ENCODE measurements around the gene GEMIN7. TPM values are rescaled to one million over a fixed set of nuclear protein-coding genes. Genes with fewer than 3 reads are reported as not detected.

GEMIN7 gene
- total RNA-seq, 1 donor from 2014 or later: 21.7 TPM

- Mint-ChIP-seq H3K27ac (ENCODE audit: unreplicated experiment) (no peak overlapping the region), H3K27me3 (ENCODE audit: low read depth) (no peaks in the 10 kb centered on the region), H3K4me1 (ENCODE audit: low read depth) (no peaks in the 10 kb centered on the region), H3K9me3 (ENCODE audit: low read depth) (no peaks in the 10 kb centered on the region), H3K36me3 (ENCODE audit: low read depth) (peaks cover 21% of the 10 kb centered on the region), H3K4me3 (ENCODE audit: unreplicated experiment) (no peak overlapping the region)
- DNase-seq (ENCODE audit: low spot score): no peak
- TF ChIP-seq, protein P1, sequence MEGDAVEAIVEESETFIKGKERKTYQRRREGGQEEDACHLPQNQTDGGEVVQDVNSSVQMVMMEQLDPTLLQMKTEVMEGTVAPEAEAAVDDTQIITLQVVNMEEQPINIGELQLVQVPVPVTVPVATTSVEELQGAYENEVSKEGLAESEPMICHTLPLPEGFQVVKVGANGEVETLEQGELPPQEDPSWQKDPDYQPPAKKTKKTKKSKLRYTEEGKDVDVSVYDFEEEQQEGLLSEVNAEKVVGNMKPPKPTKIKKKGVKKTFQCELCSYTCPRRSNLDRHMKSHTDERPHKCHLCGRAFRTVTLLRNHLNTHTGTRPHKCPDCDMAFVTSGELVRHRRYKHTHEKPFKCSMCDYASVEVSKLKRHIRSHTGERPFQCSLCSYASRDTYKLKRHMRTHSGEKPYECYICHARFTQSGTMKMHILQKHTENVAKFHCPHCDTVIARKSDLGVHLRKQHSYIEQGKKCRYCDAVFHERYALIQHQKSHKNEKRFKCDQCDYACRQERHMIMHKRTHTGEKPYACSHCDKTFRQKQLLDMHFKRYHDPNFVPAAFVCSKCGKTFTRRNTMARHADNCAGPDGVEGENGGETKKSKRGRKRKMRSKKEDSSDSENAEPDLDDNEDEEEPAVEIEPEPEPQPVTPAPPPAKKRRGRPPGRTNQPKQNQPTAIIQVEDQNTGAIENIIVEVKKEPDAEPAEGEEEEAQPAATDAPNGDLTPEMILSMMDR (IDR thresholded peaks at IDR 0.05): no peak
Measured at GRCh38 chr19:45066921-45067661, 12.0 kb upstream of the GEMIN7 start.

DNA sequence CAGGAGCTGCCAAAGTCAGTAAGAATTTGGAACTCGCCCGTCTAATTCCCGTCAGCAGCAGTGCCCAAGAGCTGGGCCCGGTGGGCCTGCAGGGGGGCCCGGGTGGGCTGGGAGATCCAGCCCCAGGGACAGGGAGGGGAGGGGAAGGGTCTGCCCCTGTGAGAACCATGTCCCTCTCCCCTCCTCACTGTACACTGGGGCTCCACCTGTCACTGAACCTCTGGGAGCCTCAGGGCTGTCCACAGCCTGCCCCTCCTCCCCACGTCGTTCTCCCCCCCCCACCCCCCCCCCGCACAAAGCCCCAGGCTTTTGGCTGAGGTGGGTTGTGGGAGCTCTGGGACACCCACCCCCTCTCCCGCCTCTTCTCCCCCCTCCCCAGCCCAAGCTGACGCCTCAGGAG, 11.0 kb upstream of the GEMIN7 start:
- Mint-ChIP-seq H3K36me3 (ENCODE audit: low read depth) (peaks cover 17% of the 10 kb centered on the region), H3K27me3 (ENCODE audit: low read depth) (no peaks in the 10 kb centered on the region), H3K27ac (ENCODE audit: unreplicated experiment) (no peak overlapping the region), H3K4me1 (ENCODE audit: low read depth) (no peaks in the 10 kb centered on the region), H3K9me3 (ENCODE audit: low read depth) (no peaks in the 10 kb centered on the region), H3K4me3 (ENCODE audit: unreplicated experiment) (no peak overlapping the region)
- DNase-seq (ENCODE audit: low spot score): no peak
- TF ChIP-seq, protein P1 (IDR thresholded peaks at IDR 0.05): no peak

GRCh38 chr19:45069056-45069455, 10.0 kb upstream of the GEMIN7 start:
- peaks cover 17% of the 10 kb centered on the region for H3K36me3 Mint-ChIP-seq (ENCODE audit: low read depth)
- TF ChIP-seq, protein P1 (IDR thresholded peaks at IDR 0.05): no peak
- DNase-seq (ENCODE audit: low spot score): no peak
- no peak overlapping the region for H3K27ac Mint-ChIP-seq (ENCODE audit: unreplicated experiment)
- no peaks in the 10 kb centered on the region for H3K9me3 Mint-ChIP-seq (ENCODE audit: low read depth)
- H3K4me3 Mint-ChIP-seq (ENCODE audit: unreplicated experiment): no peak overlapping the region
- no peaks in the 10 kb centered on the region for H3K4me1 Mint-ChIP-seq (ENCODE audit: low read depth)
- H3K27me3 Mint-ChIP-seq (ENCODE audit: low read depth): no peaks in the 10 kb centered on the region

GRCh38 chr19:45070214-45070613, 8.8 kb upstream of the GEMIN7 start:
- TF ChIP-seq, protein P1 (IDR thresholded peaks at IDR 0.05): no peak
- no peak for DNase-seq (ENCODE audit: low spot score)
- H3K9me3 Mint-ChIP-seq (ENCODE audit: low read depth): no peaks in the 10 kb centered on the region
- no peak overlapping the region for H3K4me3 Mint-ChIP-seq (ENCODE audit: unreplicated experiment)
- H3K36me3 Mint-ChIP-seq (ENCODE audit: low read depth): peaks cover 17% of the 10 kb centered on the region
- H3K4me1 Mint-ChIP-seq (ENCODE audit: low read depth): no peaks in the 10 kb centered on the region
- no peaks in the 10 kb centered on the region for H3K27me3 Mint-ChIP-seq (ENCODE audit: low read depth)
- no peak overlapping the region for H3K27ac Mint-ChIP-seq (ENCODE audit: unreplicated experiment)

- peaks cover 17% of the 10 kb centered on the region for H3K36me3 Mint-ChIP-seq (ENCODE audit: low read depth)
- H3K27ac Mint-ChIP-seq (ENCODE audit: unreplicated experiment): no peak overlapping the region
- DNase-seq (ENCODE audit: low spot score): no peak
Measured at GRCh38 chr19:45070861-45071544, 8.1 kb upstream of the GEMIN7 start.

More at GRCh38 chr19:45070861-45071544, 8.1 kb upstream of the GEMIN7 start:
- H3K4me3 Mint-ChIP-seq (ENCODE audit: unreplicated experiment): no peak overlapping the region
- no peaks in the 10 kb centered on the region for H3K27me3 Mint-ChIP-seq (ENCODE audit: low read depth)
- TF ChIP-seq, protein P1 (IDR thresholded peaks at IDR 0.05): no peak
- H3K4me1 Mint-ChIP-seq (ENCODE audit: low read depth): no peaks in the 10 kb centered on the region
- no peaks in the 10 kb centered on the region for H3K9me3 Mint-ChIP-seq (ENCODE audit: low read depth)
